Right cardiac atrium (tissue), 5 donors: ENCODE measurements around the gene CRB3. TPM values are rescaled to one million over a fixed set of nuclear protein-coding genes. Genes with fewer than 3 reads are reported as not detected.

Source experiments
- ATAC-seq, 2 donors: fragments of 200-7000 bp; cut with Tn5 transposase; one replicate each; pipeline versions ENCODE4 v1.8.0 to v1.9.1; 2020; ENCODE audit warnings: moderate library complexity in 2 of 2, mild to moderate bottlenecking in 1 of 2
- DNase-seq, 3 donors: peaks; one replicate each; pipeline ENCODE4 v3.0.0-alpha.2; 2020
- H3K27ac ChIP-seq: one replicate; pipeline ENCODE4 v1.5.1; 2013; ENCODE audit warnings: mild to moderate bottlenecking, low read length, control low read depth, moderate library complexity
- H3K27me3 ChIP-seq: one replicate; pipeline ENCODE4 v1.6.1; 2013; ENCODE audit not compliant: control insufficient read depth, insufficient read depth
- H3K4me1 ChIP-seq: one replicate; pipeline ENCODE4 v1.6.1; 2013; ENCODE audit warnings: low read length; ENCODE audit not compliant: control insufficient read depth, insufficient read depth
- H3K4me3 ChIP-seq: one replicate; pipeline ENCODE4 v1.5.1; 2013; ENCODE audit warnings: low read length, control low read depth
- H3K9me3 ChIP-seq: one replicate; pipeline ENCODE4 v1.6.1; 2013; ENCODE audit warnings: low read length; ENCODE audit not compliant: control insufficient read depth
- whole genome bisulfite sequencing: extraction: QIAGEN DNeasy Blood & Tissue Kit; methylation state at CpG from one replicate; pipeline ENCODE4 v1.1.7; 2013; 5-methylcytosine and 5-hydroxymethylcytosine counted together
- intact Hi-C, 4 donors: fragments of 100-400 bp; cut with DNase I; formaldehyde crosslinking; loops; one replicate each; pipeline versions ENCODE4 v1.11.0 to v1.14.0; 2022 to 2023
- polyA plus RNA-seq: library from polyadenylated mRNA; stranded (reverse); fragments of 200-250 nt; gene quantifications from one replicate; pipeline ENCODE4 v1.2.3, GENCODE V29; 2013
- total RNA-seq, 4 donors: library from RNA; stranded (reverse); fragmentation: NEBNext Ultra II Directional; extraction: Animal tissue kit (Norgen Biotek cat#: 25700); gene quantifications; one replicate each; pipeline ENCODE4 v1.2.1, GENCODE V29; 2021
- donor health status: healthy with polysubstance abuse.
- donor health status: DM: no; HTN: yes; CAD: no.
- donor health status: DM: no; HTN: no; CAD: no.
- donor health status: DM: no; HTN: yes; CAD: no; lungs with severe emphysema.
- donor health status: DM: yes; HTN: yes; CAD: no.

The CRB3 gene
- total and polyA plus RNA-seq, 5 donors: 0.11 TPM; not detected in 4

GRCh38 chr19:6455924-6456323 is 8.1 kb upstream of the CRB3 start:
- no peak overlapping the region for H3K4me3 ChIP-seq
- intact Hi-C loops: no loop called here
- no peak overlapping the region for H3K27ac ChIP-seq
- no peaks in the 10 kb centered on the region for H3K27me3 ChIP-seq
- no peak for DNase-seq
- H3K4me1 ChIP-seq: no peaks in the 10 kb centered on the region
- 95% methylated on average over 15 of the region's 15 CpGs for WGBS
- H3K9me3 ChIP-seq: no peaks in the 10 kb centered on the region
- ATAC-seq: no peak

DNA sequence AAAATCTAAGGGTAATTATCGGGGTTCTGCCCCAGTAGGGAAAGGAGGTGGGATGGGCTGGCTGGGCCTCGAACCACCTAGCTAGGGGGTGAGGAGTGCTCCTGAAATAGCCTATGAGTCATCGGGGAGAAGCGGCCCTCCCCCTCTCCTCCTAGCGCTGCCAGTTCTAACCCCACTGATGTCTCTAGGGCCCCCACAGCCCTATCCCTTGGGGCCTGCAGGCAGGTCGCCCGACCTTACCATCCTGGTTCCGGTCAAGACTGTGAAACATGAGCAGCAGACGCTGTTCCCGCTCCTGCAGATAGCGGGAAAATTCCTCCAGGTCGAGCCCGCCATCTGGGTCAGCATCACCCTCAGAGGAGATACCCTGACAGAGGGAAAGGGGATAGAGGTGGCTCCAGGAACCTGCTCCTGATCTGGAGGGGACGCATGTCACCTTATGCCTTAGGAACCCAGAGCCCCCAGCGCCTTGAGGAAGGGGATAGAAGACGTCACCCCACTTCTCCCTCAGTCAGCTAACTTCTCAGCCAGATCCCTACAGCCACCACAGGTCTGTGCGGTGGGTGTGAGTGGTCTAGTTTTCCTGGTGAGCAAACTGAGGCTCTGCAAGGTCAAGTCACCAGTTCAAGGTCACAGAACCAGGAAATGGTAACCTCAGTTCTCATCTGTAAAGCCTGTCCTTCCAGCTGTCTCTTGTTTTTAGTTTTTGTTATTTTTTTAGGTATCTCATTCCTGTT is 5.9 kb upstream of the CRB3 start:
- Histone ChIP-seq H3K4me3 (no peak overlapping the region), H3K4me1 (no peaks in the 10 kb centered on the region), H3K27ac (no peak overlapping the region), H3K9me3 (no peaks in the 10 kb centered on the region), H3K27me3 (no peaks in the 10 kb centered on the region)
- intact Hi-C loops: no loop called here
- WGBS: 85% methylated on average over 17 of the region's 17 CpGs
- DNase-seq: no peak
- ATAC-seq: no peak

GRCh38 chr19:6458695-6459261 is 5.3 kb upstream of the CRB3 start:
- H3K27me3 ChIP-seq: no peaks in the 10 kb centered on the region
- ATAC-seq (no peak), DNase-seq (no peak)
- no peaks in the 10 kb centered on the region for H3K9me3 ChIP-seq
- 42% methylated on average over 16 of the region's 16 CpGs for WGBS
- H3K4me1 ChIP-seq: no peaks in the 10 kb centered on the region
- intact Hi-C loops: no loop called here
- H3K4me3 ChIP-seq: peak overlapping the region; percentile 87
- no peak overlapping the region for H3K27ac ChIP-seq

- DNase-seq (peak; percentile 68 to 92 (median 90)), ATAC-seq (peak; percentile 77 to 85)
- Histone ChIP-seq H3K4me1 (no peaks in the 10 kb centered on the region), H3K27ac (peak within 1 kb of the TSS; percentile 48), H3K9me3 (no peaks in the 10 kb centered on the region), H3K27me3 (no peaks in the 10 kb centered on the region), H3K4me3 (peak within 1 kb of the TSS; percentile 87)
- WGBS: 1% methylated on average over 70 of the region's 70 CpGs
- intact Hi-C loops: no loop called here
These were observed 4.6 kb upstream of the CRB3 start, which contains the start of gene SLC25A23 for GRCh38 chr19:6459262-6460098. Gene SLC25A23, minus strand, starts transcription at chr19:6459792. Its CDS starts 164 bp downstream, at chr19:6459628.

GRCh38 chr19:6460099-6460884 is 3.8 kb upstream of the CRB3 start:
- under 1% methylated on average over 57 of the region's 57 CpGs for WGBS
- Histone ChIP-seq H3K4me3 (peak overlapping the region; percentile 87), H3K9me3 (no peaks in the 10 kb centered on the region), H3K27ac (peak overlapping the region; percentile 48), H3K4me1 (no peaks in the 10 kb centered on the region), H3K27me3 (no peaks in the 10 kb centered on the region)
- intact Hi-C loops: no loop called here
- peak; percentile 97 to 99 (median 98) for DNase-seq
- peak; percentile 95 to 97 for ATAC-seq

DNA sequence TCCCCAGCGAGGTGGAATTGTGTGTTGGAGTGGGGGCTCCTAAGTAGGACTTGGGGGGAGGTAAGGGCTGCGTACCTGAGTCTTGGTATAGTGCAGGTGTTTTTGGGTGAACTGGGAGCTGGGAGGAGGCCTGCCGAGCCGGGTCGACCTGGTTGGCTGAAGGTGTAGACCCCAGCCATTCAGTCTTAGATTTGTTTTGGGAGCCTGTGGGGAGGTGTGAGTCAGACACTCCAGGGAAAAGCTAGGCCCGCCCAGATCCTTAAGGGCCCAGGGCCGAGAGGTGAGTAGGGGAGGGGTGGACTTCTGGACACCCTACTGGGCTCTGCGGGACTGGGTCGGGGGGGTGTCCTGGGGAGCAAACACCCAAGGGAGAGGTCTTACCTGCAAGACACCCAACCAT is 935 bp downstream of the CRB3 start:
- H3K27ac ChIP-seq: no peak overlapping the region
- no peak overlapping the region for H3K4me3 ChIP-seq
- no peak for DNase-seq
- no peaks in the 10 kb centered on the region for H3K4me1 ChIP-seq
- no peaks in the 10 kb centered on the region for H3K9me3 ChIP-seq
- ATAC-seq: no peak
- intact Hi-C loops: no loop called here
- H3K27me3 ChIP-seq: no peaks in the 10 kb centered on the region
- 45% methylated on average over 9 of the region's 9 CpGs for WGBS

DNA sequence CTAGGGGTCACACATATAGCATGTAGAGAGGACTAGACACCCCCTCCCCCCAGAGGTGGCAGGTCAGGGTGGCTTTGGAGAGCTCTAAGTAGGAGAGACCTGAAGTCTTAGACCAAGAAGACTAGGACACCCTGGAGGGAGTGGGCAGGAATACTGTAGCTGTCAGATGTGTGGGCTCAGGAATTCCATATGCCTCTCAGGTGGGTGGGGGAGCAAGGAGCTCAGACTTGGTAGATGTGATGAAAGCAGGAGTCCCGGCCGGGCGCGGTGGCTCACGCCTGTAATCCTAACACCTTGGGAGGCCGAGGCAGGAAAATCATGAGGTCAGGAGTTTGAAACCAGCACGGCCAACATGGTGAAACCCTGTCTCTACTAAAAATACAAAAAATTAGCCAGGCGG is 1.6 kb downstream of the CRB3 start:
- Histone ChIP-seq H3K9me3 (no peaks in the 10 kb centered on the region), H3K4me3 (no peak overlapping the region), H3K27me3 (no peaks in the 10 kb centered on the region), H3K27ac (no peak overlapping the region), H3K4me1 (no peaks in the 10 kb centered on the region)
- DNase-seq: no peak
- 86% methylated on average over 8 of the region's 8 CpGs for WGBS
- intact Hi-C loops: no loop called here
- ATAC-seq: no peak

DNA sequence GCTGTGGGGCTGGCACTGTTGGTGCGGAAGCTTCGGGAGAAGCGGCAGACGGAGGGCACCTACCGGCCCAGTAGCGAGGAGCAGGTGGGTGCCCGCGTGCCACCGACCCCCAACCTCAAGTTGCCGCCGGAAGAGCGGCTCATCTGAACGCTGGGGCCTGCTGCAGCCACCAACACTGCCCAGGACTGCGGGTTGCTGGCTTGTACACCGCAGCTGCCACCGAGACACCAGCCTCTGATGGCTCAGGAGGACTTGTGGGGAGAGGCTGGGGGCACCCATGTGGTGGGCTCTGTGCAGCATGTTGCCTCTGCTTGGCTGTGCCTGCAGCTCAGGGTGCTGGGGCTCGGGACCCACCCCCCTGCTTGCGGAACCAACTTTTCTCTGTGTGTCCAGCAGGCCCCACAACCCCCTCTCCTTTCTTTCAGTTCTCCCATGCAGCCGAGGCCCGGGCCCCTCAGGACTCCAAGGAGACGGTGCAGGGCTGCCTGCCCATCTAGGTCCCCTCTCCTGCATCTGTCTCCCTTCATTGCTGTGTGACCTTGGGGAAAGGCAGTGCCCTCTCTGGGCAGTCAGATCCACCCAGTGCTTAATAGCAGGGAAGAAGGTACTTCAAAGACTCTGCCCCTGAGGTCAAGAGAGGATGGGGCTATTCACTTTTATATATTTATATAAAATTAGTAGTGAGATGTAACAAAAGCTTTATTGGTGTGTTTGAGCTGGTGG is 2.6 kb downstream of the CRB3 start:
- Histone ChIP-seq H3K4me1 (no peaks in the 10 kb centered on the region), H3K9me3 (no peaks in the 10 kb centered on the region), H3K27ac (no peak overlapping the region), H3K4me3 (no peak overlapping the region), H3K27me3 (no peaks in the 10 kb centered on the region)
- WGBS: 90% methylated on average over 21 of the region's 21 CpGs
- intact Hi-C loops: no loop called here
- no peak for ATAC-seq
- DNase-seq: no peak

GRCh38 chr19:6467384-6467783 is 3.3 kb downstream of the CRB3 start:
- H3K4me1 ChIP-seq: no peaks in the 10 kb centered on the region

GRCh38 chr19:6470173-6470572 is 6.1 kb downstream of the CRB3 start:
- 62% methylated on average over 8 of the region's 8 CpGs for WGBS
- intact Hi-C loops: no loop called here
- H3K4me3 ChIP-seq: no peak overlapping the region
- ATAC-seq (no peak), DNase-seq (no peak)
- H3K27me3 ChIP-seq: no peaks in the 10 kb centered on the region
- H3K4me1 ChIP-seq: no peaks in the 10 kb centered on the region
- no peak overlapping the region for H3K27ac ChIP-seq
- no peaks in the 10 kb centered on the region for H3K9me3 ChIP-seq

More at GRCh38 chr19:6467384-6467783, 3.3 kb downstream of the CRB3 start:
- no peaks in the 10 kb centered on the region for H3K9me3 ChIP-seq
- no peak overlapping the region for H3K4me3 ChIP-seq
- no peak for DNase-seq
- WGBS: 71% methylated on average over 8 of the region's 8 CpGs
- intact Hi-C loops: no loop called here
- ATAC-seq: no peak
- H3K27me3 ChIP-seq: no peaks in the 10 kb centered on the region
- no peak overlapping the region for H3K27ac ChIP-seq
